Prostate gland (tissue), 2 donors: Measurements from ENCODE around the gene GALNT7. TPM values are rescaled to one million over a fixed set of nuclear protein-coding genes. Genes with fewer than 3 reads are reported as not detected.

Experiments
- DNase-seq: peaks from one replicate; pipeline ENCODE4 v3.0.0-alpha.2; 2019; ENCODE audit warnings: low spot score
- H3K27ac ChIP-seq, 2 donors: fragments of 200-600 bp; sonication (generic); 2 replicates each; pipeline ENCODE4 v1.5.1; 2017 to 2019
- H3K27me3 ChIP-seq: fragments of 200-600 bp; sonication (generic); replicated peaks from 2 replicates; pipeline ENCODE4 v1.5.1; 2019; ENCODE audit not compliant: insufficient read depth
- H3K36me3 ChIP-seq, 2 donors: fragments of 200-600 bp; sonication (generic); 1 replicate in 1 of 2; 2 replicates in 1 of 2; pipeline versions ENCODE4 v1.5.1 to v1.8.1; 2017 to 2019
- H3K4me1 ChIP-seq: fragments of 200-600 bp; sonication (generic); replicated peaks from 2 replicates; pipeline ENCODE4 v1.5.1; 2019
- H3K4me3 ChIP-seq, 2 donors: fragments of 200-600 bp; sonication (generic); 2 replicates each; pipeline ENCODE4 v1.5.1; 2017 to 2019
- H3K9me3 ChIP-seq: fragments of 200-600 bp; sonication (generic); 2 replicates; pipeline ENCODE4 v1.5.1; 2017
- POLR2A ChIP-seq: fragments of 450-650 bp; IDR thresholded peaks from one replicate; pipeline ENCODE4 v1.6.1; 2016; ENCODE audit warnings: antibody characterized with exemption, mild to moderate bottlenecking
- POLR2AphosphoS5 ChIP-seq: sonication (generic); formaldehyde crosslinking; IDR thresholded peaks from one replicate; pipeline ENCODE4 v1.6.1; 2017; ENCODE audit warnings: antibody characterized with exemption
- WGBS: methylation state at CpG from one replicate; pipeline ENCODE4 v1.1.5; 2018; 5-methylcytosine and 5-hydroxymethylcytosine counted together
- intact Hi-C: fragments of 100-400 bp; cut with DNase I; formaldehyde crosslinking; loops from one replicate; pipeline ENCODE4 v1.14.2; 2022
- total RNA-seq, 2 donors: library from RNA; depleted of rRNA; stranded (reverse); fragments of >200 nt; gene quantifications; one replicate each; pipeline ENCODE4 v1.1.0, GENCODE V29; 2016
- TF ChIP-seq, protein P1 (sequence below), 4 experiments: fragments of 200-600 bp in 2 of 4; fragments of 450-650 bp in 2 of 4; sonication (generic) in 2 of 4; IDR thresholded peaks; 1 replicate in 3 of 4; 2 replicates in 1 of 4; pipeline ENCODE4 v1.5.1; 2016 to 2019; ENCODE audit warnings: antibody characterized with exemption in 4 of 4, mild to moderate bottlenecking in 2 of 4, moderate library complexity in 2 of 4

The GALNT7 gene
- total RNA-seq, 2 donors from 2014 or later: 45.5 to 109 TPM

DNA sequence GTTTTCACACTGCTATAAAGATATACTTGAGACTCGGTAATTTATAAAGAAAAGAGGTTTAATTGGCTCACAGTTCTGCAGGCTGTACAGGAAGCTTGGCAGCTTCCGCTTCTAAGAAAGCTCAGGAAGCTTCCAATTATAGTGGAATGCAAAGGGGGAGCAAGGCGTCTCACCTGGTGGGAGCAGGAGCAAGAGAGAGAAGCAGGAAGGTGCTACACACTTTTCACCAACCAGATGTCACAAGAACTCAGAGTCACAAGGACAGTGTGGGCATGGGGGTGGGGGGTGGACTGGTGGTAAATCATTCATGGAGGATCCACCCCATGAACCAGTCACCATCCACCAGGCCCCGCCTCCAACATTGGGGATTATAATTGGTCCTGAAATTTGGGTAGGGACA is 142.8 kb downstream of the GALNT7 start:
- H3K27ac ChIP-seq: no peak overlapping the region
- TF ChIP-seq POLR2A (no peak), POLR2AphosphoS5 (no peak)
- TF ChIP-seq, protein P1, sequence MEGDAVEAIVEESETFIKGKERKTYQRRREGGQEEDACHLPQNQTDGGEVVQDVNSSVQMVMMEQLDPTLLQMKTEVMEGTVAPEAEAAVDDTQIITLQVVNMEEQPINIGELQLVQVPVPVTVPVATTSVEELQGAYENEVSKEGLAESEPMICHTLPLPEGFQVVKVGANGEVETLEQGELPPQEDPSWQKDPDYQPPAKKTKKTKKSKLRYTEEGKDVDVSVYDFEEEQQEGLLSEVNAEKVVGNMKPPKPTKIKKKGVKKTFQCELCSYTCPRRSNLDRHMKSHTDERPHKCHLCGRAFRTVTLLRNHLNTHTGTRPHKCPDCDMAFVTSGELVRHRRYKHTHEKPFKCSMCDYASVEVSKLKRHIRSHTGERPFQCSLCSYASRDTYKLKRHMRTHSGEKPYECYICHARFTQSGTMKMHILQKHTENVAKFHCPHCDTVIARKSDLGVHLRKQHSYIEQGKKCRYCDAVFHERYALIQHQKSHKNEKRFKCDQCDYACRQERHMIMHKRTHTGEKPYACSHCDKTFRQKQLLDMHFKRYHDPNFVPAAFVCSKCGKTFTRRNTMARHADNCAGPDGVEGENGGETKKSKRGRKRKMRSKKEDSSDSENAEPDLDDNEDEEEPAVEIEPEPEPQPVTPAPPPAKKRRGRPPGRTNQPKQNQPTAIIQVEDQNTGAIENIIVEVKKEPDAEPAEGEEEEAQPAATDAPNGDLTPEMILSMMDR (IDR thresholded peaks at IDR 0.05): no peak
- no peak overlapping the region for H3K4me3 ChIP-seq
- H3K4me1 ChIP-seq: no peaks in the 10 kb centered on the region
- no peaks in the 10 kb centered on the region for H3K9me3 ChIP-seq
- no peak for DNase-seq
- WGBS: 90% methylated on average over 4 of the region's 4 CpGs
- H3K27me3 ChIP-seq: no peaks in the 10 kb centered on the region
- H3K36me3 ChIP-seq: no peaks in the 10 kb centered on the region
- intact Hi-C loops: no loop called here

DNA sequence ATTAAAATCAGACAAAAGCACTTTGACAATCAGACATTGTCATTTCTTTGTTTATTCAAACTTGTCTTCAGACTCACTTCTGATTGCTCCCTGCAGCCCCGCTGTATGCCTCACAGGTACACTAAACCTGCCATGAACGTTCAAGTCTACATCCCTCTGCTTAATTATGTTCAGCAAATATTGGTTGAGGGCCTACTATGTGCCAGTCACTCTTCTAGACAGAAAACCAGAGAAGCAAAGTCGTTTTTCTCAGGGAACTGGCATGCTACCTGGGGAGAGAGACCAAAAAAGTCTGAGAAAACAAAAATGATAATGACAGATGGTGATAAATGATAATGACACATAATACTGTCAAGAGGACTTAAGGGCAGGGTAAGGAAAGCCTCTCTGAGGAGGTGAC is 146.1 kb downstream of the GALNT7 start:
- no peaks in the 10 kb centered on the region for H3K36me3 ChIP-seq
- TF ChIP-seq, protein P1 (IDR thresholded peaks at IDR 0.05): no peak
- TF ChIP-seq POLR2AphosphoS5 (no peak), POLR2A (no peak)
- no peaks in the 10 kb centered on the region for H3K27me3 ChIP-seq
- no peaks in the 10 kb centered on the region for H3K4me1 ChIP-seq
- no peak overlapping the region for H3K4me3 ChIP-seq
- H3K9me3 ChIP-seq: no peaks in the 10 kb centered on the region
- intact Hi-C loops: no loop called here
- WGBS: 80% methylated on average over 3 of the region's 3 CpGs
- H3K27ac ChIP-seq: no peak overlapping the region
- no peak for DNase-seq

DNA sequence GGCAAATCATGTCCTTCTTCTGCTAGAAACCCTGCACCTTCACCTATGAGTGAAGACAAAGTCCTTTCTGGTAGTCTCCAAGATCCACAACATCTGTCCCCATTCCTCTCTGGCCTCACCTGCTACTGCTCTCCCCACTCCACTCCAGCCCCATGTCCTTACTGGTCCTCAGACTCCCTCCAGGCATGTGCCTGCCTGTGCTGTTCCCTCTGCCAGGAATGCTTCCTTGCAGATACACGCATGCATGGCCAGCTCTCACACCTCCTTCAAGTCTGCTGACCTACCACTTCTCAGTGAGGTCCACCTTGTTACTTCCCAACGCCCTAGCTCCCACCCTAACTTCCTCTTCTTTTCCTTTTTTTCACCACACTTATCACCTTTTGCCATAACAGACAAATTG is 147.4 kb downstream of the GALNT7 start:
- DNase-seq: no peak
- Histone ChIP-seq H3K27me3 (no peaks in the 10 kb centered on the region), H3K36me3 (no peaks in the 10 kb centered on the region), H3K9me3 (no peaks in the 10 kb centered on the region), H3K4me3 (no peak overlapping the region), H3K4me1 (no peaks in the 10 kb centered on the region), H3K27ac (no peak overlapping the region)
- TF ChIP-seq, protein P1 (IDR thresholded peaks at IDR 0.05): no peak
- TF ChIP-seq POLR2A: no peak
- no peak for TF ChIP-seq POLR2AphosphoS5
- 54% methylated on average over 2 of the region's 2 CpGs for WGBS
- intact Hi-C loops: no loop called here

DNA sequence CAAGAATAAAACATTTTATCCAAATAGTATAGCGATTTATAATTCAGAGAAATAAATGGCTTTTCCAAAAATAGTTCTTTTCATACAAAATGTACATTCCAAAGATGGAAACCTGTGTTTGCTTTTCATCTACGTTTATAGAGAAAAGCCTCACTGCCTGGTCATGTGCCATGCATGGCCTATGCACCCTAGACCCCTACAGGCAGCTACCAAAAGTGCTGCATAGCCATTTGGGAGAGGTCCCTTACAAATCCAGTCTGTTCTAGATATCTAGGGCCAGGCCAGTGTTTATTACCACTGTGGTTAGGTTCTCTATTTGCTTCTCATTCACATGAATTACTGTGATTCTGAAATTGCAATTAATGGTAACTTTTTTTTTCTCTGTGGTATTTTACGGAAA is 148.4 kb downstream of the GALNT7 start:
- no peaks in the 10 kb centered on the region for H3K4me1 ChIP-seq
- H3K27me3 ChIP-seq: no peaks in the 10 kb centered on the region
- no peaks in the 10 kb centered on the region for H3K36me3 ChIP-seq
- no peaks in the 10 kb centered on the region for H3K9me3 ChIP-seq
- no peak overlapping the region for H3K4me3 ChIP-seq
- no peak for TF ChIP-seq POLR2A
- TF ChIP-seq, protein P1 (IDR thresholded peaks at IDR 0.05): no peak
- TF ChIP-seq POLR2AphosphoS5: no peak
- no peak overlapping the region for H3K27ac ChIP-seq
- intact Hi-C loops: no loop called here
- WGBS: 84% methylated on average over 3 of the region's 3 CpGs
- DNase-seq: no peak

DNA sequence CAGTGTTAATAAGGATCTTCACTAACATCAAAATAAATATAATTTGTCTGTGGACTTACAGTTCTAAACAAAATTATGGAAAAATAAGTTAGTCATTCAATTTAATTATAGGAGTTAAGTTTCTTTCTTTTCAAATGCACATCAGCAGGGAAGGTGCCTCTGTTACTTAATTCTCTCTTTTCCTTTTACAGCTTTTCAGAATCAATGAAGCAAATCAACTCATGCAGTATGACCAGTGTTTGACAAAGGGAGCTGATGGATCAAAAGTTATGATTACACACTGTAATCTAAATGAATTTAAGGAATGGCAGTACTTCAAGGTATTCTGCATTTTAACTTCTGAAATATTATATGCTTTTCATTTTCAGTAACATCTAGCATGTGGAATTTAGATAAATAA is 149.6 kb downstream of the GALNT7 start:
- Histone ChIP-seq H3K9me3 (no peaks in the 10 kb centered on the region), H3K4me1 (no peaks in the 10 kb centered on the region), H3K36me3 (no peaks in the 10 kb centered on the region), H3K4me3 (no peak overlapping the region), H3K27me3 (no peaks in the 10 kb centered on the region), H3K27ac (no peak overlapping the region)
- TF ChIP-seq, protein P1 (IDR thresholded peaks at IDR 0.05): no peak
- TF ChIP-seq POLR2AphosphoS5: no peak
- TF ChIP-seq POLR2A: no peak
- DNase-seq: no peak
- intact Hi-C loops: loop anchor here (2.0 kb wide), 1 partner anchor 99 kb away; no protein-coding TSS in a partner anchor
